Measurements from ENCODE around the gene USP2.
A peak's percentile ranks its signal among the peaks of the same experiment; 100 is the strongest.

Gene USP2

DNA sequence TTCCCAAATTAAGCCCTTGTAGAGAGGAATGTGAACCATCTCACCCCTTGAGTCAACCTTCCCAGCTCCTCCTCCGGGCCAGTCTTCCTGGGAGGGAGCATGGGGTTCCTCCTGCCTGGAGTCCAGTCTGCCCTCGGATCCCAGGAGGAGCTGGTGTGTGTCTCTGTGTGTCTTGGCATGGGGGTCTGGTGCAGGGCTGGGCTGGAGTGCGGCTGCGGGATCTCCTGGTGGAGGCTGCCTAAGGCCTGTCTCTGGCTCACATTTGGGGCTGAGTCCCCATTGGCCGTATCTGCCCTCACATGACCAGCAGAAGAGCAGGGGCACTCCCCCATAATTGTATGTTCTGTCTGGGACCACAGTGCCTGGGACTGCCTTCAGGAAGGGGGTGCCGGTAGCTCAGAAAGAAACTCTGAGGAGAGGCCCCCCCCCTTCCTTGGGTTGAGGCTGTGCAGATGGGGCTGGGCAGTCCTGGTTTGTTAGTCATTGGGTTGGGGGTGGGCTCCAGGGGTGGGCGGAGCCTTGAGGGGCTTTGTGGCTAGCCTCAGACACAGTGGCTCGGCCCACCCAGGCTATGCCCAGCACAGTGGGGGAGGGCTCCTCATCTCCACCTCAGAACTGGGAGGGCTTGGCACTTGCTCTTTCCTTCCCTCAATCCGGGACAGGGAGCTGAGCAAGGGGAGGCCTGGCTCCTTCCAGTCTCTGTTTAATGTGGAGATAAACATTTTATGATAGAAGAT is 43.7 kb downstream of the USP2 start:
- Histone ChIP-seq H3K27me3 (no peaks in the 10 kb centered on the region), H3K36me3 (peaks cover 0 to 13% (median 0%) of the 10 kb centered on the region in 3 donors), H3K27ac (peak overlapping the region; percentile 92 to 93), H3K9me3 (no peaks in the 10 kb centered on the region), H3K4me1 (peaks cover 0 to 71% (median 50%) of the 10 kb centered on the region in 4 donors), H3K4me3 (no peak overlapping the region)
- intact Hi-C loops (cut with DNase I; ENCODE audit: low total_unique reads): no loop called here
- TF ChIP-seq, protein P1, sequence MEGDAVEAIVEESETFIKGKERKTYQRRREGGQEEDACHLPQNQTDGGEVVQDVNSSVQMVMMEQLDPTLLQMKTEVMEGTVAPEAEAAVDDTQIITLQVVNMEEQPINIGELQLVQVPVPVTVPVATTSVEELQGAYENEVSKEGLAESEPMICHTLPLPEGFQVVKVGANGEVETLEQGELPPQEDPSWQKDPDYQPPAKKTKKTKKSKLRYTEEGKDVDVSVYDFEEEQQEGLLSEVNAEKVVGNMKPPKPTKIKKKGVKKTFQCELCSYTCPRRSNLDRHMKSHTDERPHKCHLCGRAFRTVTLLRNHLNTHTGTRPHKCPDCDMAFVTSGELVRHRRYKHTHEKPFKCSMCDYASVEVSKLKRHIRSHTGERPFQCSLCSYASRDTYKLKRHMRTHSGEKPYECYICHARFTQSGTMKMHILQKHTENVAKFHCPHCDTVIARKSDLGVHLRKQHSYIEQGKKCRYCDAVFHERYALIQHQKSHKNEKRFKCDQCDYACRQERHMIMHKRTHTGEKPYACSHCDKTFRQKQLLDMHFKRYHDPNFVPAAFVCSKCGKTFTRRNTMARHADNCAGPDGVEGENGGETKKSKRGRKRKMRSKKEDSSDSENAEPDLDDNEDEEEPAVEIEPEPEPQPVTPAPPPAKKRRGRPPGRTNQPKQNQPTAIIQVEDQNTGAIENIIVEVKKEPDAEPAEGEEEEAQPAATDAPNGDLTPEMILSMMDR (IDR thresholded peaks at IDR 0.05): no peak
- peak in 1 of 2 donors; percentile 69 for DNase-seq

DNA sequence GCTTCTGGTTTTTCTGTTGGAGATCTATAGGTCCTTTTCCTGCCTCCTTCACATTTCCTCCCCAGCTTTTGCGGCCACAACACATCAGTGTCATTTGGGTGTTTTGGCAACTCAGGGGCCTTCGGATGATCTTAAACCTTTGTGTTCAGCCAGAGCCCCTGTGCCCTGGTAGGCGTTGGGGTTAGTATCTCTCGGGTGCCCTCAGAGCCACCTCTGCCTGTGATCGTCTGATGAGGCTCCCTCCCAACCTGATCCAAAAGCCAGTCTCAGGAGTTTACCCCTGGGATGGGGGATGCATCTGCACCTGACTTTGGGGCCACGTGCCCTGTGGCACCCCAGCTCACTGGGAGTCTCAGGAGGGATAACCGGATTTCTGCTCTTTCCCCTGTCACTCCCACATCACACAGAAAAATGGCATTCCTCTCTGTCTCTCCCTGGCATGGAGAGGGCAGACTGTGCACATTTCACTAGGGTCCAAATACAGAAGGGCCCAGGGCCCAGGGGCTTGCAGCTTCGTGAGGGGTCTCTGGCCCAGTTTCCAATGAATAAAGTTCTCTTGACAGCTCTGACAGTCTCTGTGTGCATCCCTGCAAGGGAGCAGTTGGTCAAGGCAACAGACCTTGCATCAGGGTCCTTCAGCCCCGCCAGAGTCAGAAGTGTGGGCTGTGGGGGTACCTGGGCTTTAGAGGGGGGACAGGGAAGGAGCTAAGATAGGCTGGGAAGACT is 44.6 kb downstream of the USP2 start:
- TF ChIP-seq, protein P1 (IDR thresholded peaks at IDR 0.05): no peak
- Histone ChIP-seq H3K4me3 (no peak overlapping the region), H3K27me3 (no peaks in the 10 kb centered on the region), H3K4me1 (peaks cover 0 to 71% (median 50%) of the 10 kb centered on the region in 4 donors), H3K9me3 (no peaks in the 10 kb centered on the region), H3K36me3 (peaks cover 0 to 13% (median 0%) of the 10 kb centered on the region in 3 donors), H3K27ac (no peak overlapping the region)
- peak in 1 of 2 donors; percentile 62 for DNase-seq
- intact Hi-C loops (cut with DNase I; ENCODE audit: low total_unique reads): no loop called here

DNA sequence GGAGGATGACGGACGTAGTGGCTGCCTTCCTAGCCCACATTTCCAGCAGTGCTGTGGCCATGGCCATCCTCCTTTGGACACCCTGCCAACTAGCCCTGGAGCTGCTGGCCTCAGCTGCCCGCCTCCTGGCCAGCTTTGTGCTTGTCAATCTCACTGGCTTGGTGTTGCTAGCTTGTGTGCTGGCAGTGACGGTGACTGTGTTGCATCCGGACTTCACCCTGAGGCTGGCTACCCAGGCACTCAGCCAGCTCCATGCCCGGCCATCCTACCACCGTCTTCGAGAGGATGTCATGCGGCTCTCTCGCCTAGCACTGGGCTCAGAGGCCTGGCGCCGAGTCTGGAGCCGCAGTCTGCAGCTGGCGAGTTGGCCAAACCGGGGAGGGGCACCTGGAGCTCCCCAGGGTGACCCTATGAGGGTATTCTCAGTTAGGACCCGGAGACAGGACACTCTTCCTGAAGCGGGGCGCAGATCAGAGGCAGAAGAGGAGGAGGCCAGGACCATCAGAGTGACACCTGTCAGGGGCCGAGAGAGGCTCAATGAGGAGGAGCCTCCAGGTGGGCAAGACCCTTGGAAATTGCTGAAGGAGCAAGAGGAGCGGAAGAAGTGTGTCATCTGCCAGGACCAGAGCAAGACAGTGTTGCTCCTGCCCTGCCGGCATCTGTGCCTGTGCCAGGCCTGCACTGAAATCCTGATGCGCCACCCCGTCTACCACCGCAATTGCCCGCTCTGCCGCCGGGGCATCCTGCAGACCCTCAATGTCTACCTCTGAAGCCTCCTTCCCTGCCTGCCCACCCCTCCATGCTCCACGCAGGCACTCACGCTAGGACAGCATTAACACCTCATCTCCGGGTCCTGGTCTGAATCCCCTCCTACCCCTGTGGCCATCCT is 45.6 kb downstream of the USP2 start:
- intact Hi-C loops (cut with DNase I; ENCODE audit: low total_unique reads): no loop called here
- Histone ChIP-seq H3K27ac (no peak overlapping the region), H3K27me3 (no peaks in the 10 kb centered on the region), H3K9me3 (no peaks in the 10 kb centered on the region), H3K4me3 (peak overlapping the region in 1 of 2 donors; percentile 98), H3K4me1 (peaks cover 0 to 64% (median 45%) of the 10 kb centered on the region in 4 donors), H3K36me3 (peaks cover 0 to 13% (median 0%) of the 10 kb centered on the region in 3 donors)
- TF ChIP-seq, protein P1 (IDR thresholded peaks at IDR 0.05): no peak
- DNase-seq: peak in 1 of 2 donors; percentile 69

DNA sequence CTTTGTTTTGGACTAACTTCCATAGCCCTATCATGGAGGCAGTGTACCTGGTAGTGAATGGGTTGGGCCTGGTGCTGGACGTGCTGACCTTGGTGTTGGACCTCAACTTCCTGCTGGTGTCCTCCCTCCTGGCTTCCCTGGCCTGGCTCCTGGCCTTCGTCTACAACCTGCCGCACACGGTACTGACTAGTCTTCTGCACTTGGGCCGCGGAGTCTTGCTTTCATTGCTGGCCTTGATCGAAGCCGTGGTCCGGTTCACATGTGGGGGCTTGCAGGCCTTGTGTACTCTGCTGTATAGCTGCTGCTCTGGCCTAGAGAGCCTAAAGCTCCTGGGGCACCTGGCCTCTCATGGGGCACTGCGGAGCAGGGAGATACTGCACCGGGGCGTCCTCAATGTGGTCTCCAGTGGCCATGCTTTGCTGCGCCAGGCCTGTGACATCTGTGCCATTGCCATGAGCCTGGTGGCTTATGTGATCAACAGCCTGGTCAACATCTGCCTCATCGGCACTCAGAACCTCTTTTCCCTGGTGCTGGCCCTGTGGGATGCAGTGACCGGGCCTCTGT is 46.3 kb downstream of the USP2 start:
- H3K4me1 ChIP-seq: peaks cover 0 to 58% (median 40%) of the 10 kb centered on the region in 4 donors

More for the DNA sequence above, 46.3 kb downstream of the USP2 start:
- Histone ChIP-seq H3K9me3 (no peaks in the 10 kb centered on the region), H3K27ac (peak overlapping the region; percentile 89 to 92), H3K36me3 (peaks cover 0 to 13% (median 0%) of the 10 kb centered on the region in 3 donors), H3K27me3 (no peaks in the 10 kb centered on the region), H3K4me3 (peak overlapping the region; percentile 97 to 98)
- DNase-seq: peak in 1 of 2 donors; percentile 68
- TF ChIP-seq, protein P1 (IDR thresholded peaks at IDR 0.05): no peak
- intact Hi-C loops (cut with DNase I; ENCODE audit: low total_unique reads): no loop called here
